GM10248 (cell line): ENCODE measurements around the gene OTUD4.

ENCODE experiments used
- CTCF ChIA-PET: fragments of 300-600 bp; sonication (Branson Sonifier 250); formaldehyde crosslinking; extraction: SDS; loops from one replicate; lab custom pipeline; 2021; ENCODE audit warnings: antibody characterized with exemption; lab: Yijun Ruan, JAX
- POLR2A ChIA-PET: fragments of 350-650 bp; sonication (Branson Sonifier 250); formaldehyde crosslinking; extraction: SDS; loops from one replicate; lab custom pipeline; 2020; ENCODE audit warnings: antibody characterized with exemption; lab: Yijun Ruan, JAX
- DNase-seq: peaks from one replicate; pipeline ENCODE4 v3.0.0; 2012; ENCODE audit errors: extremely low spot score
- CTCF ChIP-seq: IDR thresholded peaks from 2 replicates; pipeline ENCODE4 v1.5.1; 2012; ENCODE audit warnings: mild to moderate bottlenecking, low read depth; ENCODE audit errors: extremely low read depth, missing control alignments, control extremely low read depth

The OTUD4 gene

GRCh38 chr4:145177511-145177905 is 2.9 kb downstream of the OTUD4 start:
- no peak for TF ChIP-seq CTCF
- ChIA-PET POLR2A (interaction anchor here (1.1 kb wide), 1 partner anchor 9 kb away, joined by 3 read pairs; no protein-coding TSS in a partner anchor), CTCF (interaction anchor here (0.6 to 1.7 kb wide), 3 partner anchors 9 to 40 kb away, joined by 3 read pairs; no protein-coding TSS in a partner anchor)
- DNase-seq, result no peak

- ChIA-PET POLR2A (no interaction called here), CTCF (interaction anchor here (1.0 to 1.7 kb wide), 3 partner anchors 8 to 433 kb away, joined by 3 to 4 read pairs (median 3); no protein-coding TSS in a partner anchor)
- TF ChIP-seq CTCF, result no peak
- DNase-seq, result no peak
These were observed 3.6 kb downstream of the OTUD4 start for GRCh38 chr4:145176641-145177432.

GRCh38 chr4:145171911-145172310 is 8.5 kb downstream of the OTUD4 start:
- DNase-seq, result no peak
- no peak for TF ChIP-seq CTCF
- CTCF ChIA-PET, result interaction anchor here (1.1 to 1.8 kb wide), 2 partner anchors 12 kb away, joined by 3 to 11 read pairs; no protein-coding TSS in a partner anchor
- POLR2A ChIA-PET, result no interaction called here

GRCh38 chr4:145170223-145170622 is 10.2 kb downstream of the OTUD4 start:
- no peak for DNase-seq
- TF ChIP-seq CTCF, result no peak
- ChIA-PET POLR2A (interaction anchor here (0.5 kb wide), 1 partner anchor 12 kb away, joined by 8 read pairs; no protein-coding TSS in a partner anchor), CTCF (interaction anchor here (1.2 kb wide), 2 partner anchors 9 to 447 kb away, joined by 3 to 5 read pairs; no protein-coding TSS in a partner anchor)

- ChIA-PET CTCF (interaction anchor here (1.4 kb wide), 1 partner anchor 9 kb away, joined by 3 read pairs; no protein-coding TSS in a partner anchor), POLR2A (no interaction called here)
- no peak for DNase-seq
- TF ChIP-seq CTCF, result no peak
These were observed 11.7 kb downstream of the OTUD4 start for GRCh38 chr4:145168581-145169187.

- ChIA-PET POLR2A (no interaction called here), CTCF (no interaction called here)
- TF ChIP-seq CTCF, result no peak
- no peak for DNase-seq
These were observed 12.5 kb downstream of the OTUD4 start for GRCh38 chr4:145167887-145168286.
